Activated CD4-positive, alpha-beta T cell treated with anti-CD3 and anti-CD28 coated beads, Interleukin-10, Interleukin-2, amounts not matched to agents 100 ng/mL and 50 ng/mL, durations not matched to agents 16 hours and 8 hours (primary cell): ENCODE results near the gene SGK1.

ENCODE experiments used
- DNase-seq: peaks from one replicate; pipeline ENCODE4 v3.0.0-alpha.2; 2020

SGK1 gene

DNA sequence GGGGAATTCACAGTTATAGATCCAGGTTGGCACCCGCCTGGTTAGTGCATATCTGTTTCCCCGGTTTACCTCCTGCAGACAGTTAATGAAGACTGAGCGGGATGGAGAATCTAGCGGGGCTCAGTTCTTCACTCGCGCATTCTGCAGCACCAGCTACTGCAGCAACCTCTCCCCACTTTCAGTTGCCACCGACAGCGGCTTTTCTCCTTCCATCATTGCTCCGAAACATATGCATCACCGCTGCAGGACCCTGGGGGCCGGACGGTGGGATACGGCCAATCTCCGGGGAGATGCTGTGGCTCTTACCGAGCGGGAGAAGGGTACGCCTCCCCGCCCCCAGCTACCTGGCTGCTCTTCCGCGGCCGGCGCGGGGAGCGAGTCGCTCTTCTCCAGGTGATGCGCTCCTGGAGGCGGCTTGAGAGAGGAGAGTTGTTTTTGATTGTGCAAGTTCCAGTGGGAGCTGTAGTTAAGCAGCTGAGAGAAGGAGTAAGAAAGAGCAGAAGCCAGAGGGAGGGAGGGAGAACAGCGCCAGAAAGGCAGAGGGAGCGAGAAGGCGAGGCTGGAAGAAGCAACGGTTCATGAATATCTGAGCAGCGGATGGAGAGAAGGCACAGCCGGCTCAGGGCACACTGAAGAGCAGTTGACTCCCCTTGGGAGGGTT, at the start of gene SGK1:
TSS of gene SGK1 (minus strand) at position 642 of the 661 bp plus-strand sequence. CDS start 652 bp downstream, outside the sequence.
- DNase-seq: peak; percentile 16

DNA sequence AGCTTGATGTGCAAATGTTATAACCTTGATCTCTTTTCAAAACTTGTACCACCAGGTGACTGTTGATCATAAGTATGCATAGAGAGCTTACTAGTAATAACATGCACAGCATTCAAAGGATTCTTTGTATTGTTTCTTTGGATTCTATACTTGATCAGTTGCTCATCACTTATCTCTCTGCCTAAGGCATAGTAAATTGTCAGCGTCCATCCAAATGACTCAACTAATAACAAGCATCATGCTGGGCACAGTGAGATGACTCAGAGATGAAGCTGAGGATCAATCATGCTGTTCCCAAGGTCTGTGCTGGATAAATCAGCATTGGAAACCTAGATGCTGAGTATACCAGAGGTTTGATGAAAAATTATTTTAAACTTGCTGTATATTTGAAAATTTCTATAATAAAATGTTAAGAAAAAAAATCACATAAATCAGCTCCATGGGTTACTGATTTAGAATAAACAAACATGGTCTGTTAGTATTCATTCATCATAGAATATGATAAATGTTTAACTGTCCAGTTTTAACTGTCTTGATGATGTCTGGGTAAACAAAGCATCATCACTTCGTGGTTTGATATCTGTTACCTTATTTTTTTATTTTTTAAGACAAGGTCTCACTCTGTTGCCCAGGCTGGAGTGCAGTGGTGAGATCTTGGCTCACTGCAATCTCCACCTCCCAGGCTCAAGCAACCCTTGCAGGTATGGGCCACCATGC, 45.6 kb upstream of the SGK1 start:
- DNase-seq: peak; percentile 30

DNA sequence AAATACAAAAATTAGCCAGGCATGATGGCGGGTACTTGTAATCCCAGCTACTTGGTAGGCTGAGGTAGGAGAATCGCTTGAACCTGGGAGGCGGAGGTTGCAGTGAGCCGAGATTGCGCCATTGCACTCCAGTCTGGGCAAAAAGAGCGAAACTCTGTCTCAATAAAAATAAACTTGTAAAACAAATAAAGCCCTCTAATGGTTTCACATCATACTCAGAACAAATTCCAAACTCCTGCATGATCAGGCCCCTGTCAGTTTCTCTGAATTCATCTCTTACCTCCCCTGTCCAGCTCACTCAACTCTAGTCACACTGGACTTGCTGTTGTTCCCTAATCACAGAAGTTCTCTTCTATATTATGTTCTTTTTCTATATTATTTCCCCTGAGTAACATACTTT, 43.1 kb upstream of the SGK1 start:
- DNase-seq: no peak

DNA sequence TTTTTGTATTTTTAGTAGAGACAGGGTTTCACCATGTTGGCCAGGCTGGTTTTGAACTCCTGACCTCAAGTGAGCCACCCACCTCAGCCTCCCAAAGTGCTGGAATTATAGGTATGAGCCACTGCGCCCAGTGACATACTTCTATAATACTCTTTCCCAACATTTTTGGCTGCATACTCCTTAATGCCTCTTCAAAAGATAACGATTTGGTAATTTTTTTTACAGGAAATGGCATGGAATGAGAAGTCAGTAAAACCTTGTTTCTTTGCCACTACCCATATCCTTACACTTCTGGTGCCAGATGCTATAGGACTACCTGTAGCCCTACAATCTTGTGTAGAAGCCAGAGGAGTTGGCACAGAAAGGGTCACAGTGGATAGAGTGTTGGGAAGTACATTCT, 41.4 kb upstream of the SGK1 start:
- DNase-seq: no peak

DNA sequence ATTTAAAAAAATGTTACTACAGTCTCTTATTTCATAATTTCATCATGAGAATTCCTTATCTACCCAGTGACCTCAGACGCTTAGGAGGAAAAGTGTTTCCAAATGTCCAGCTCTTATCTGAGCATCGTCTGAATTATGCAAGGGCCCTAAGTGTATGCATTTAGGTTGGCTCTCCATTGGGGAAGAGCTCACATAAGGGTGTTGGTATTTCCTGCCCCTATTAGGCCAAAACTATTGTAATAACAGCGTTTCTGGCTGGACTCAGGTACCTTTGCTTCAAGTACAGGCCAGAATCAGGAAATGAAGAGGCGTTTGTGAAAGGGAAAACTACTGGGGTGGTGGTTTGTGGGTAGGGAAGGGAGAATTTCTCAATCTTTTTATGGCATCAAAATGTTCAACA, 40.4 kb upstream of the SGK1 start:
- no peak for DNase-seq

DNA sequence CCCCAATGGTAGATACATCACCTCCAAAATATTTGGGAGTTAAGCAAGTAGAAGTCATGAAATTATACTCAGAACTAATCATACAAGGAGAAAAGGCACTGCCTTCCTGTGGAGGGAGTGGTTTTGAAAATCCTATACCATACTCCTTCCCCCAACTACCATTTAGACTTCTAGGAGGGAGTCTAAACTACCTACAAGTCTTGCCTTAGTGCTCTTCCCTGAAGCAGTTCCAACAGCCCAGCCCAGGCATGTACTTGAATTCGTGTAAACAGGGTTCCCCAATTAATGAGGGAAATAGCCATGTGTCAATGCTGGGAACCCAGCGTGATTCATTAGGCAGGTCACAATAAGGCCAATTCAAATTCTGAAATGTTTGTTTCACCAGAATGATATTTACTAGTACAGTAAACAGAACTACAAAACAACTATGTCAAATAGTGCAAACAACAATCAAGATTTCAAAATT, 39.1 kb upstream of the SGK1 start:
- no peak for DNase-seq

DNA sequence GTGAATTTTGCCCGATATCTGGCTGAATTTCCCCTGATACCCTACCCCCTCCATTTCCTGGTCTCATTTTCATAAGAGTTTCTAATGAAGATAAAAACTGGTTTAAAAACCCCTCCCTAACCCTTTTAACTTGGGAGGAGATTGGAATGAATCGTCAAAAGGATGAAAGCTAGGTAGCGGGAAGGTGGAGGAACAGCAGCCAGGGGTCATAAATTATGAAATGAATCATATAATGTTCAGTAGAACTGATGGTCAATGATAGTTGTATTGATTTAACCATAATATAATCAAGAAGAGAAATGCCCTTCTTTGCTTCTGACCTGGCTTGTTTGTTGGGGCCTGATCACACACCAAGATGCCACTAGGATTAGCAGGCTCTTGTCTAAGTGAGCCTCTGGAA, 38.5 kb upstream of the SGK1 start:
- no peak for DNase-seq

DNA sequence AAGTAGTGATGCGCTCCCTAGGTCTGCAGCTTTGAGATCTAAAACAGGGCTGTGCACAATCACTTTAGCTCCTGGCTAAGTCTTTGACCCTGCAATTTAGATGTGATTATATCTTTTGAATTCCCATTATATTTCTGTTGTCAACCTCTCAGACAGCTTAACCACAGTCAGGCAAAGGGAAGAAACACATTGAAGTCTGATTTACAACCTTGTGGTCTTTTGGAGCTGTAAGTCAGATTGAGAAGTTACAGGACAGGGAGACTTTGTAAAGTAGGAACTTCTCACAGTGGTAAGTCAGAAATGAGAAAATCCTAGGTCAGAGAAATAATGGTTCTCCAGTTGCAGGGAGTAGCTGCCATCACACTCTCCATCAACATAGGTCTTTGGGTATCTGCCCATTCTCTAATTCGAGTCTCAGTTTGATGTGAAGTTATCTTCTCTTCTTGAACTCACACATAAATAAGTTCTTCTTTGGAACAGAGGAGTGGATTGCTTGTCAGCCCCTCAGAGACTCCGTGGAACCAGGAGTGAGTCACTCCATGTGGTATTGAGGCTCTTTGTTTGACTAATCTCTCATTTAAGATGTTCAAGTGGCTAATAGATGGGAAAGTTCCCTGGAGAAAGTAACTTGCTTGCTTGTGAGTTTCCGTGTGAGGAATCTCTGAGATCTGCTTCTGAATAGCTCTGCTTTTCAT, 35.0 kb upstream of the SGK1 start:
- peak; percentile 65 for DNase-seq

DNA sequence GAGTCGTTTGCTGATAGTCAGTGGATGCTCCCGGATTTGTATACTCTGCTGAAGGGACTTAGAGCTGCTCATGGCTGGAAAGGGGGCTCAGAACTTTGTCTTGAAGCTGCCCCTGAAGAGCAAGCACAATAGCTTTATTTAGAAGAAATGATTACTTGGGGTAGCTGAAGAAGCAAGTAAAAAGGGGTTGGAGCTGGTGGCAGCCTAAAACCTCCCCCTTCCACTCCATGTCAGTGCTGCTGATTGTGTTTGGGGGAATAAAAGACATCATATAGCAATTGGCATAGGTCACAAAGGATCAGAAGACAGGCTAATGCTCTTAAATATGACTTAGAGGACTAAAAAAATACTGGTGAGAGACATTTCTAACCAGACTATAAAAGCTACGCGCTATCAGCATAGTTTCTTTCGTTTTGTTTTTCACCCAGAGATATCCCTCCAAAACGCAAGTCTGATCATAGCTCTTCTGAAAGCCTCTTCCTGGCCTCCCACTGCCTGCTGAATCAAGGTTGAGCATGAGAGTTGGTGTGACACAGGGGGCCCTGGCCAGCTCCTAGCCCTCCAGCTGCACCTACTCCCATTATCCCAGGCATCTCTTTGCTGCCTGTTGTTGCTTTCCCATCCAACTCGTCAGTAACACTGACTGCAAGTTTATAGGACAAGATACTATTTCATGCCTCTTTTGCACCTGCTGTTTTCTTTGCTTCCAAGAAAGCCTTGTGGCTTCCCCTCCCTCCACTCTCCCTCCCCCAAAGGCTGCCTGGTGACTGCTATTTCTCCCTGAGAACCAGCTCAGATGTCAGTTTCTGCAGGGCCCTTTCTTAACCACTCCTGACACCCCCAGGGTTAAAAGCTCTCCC, 33.9 kb upstream of the SGK1 start:
- peak; percentile 28 for DNase-seq

DNA sequence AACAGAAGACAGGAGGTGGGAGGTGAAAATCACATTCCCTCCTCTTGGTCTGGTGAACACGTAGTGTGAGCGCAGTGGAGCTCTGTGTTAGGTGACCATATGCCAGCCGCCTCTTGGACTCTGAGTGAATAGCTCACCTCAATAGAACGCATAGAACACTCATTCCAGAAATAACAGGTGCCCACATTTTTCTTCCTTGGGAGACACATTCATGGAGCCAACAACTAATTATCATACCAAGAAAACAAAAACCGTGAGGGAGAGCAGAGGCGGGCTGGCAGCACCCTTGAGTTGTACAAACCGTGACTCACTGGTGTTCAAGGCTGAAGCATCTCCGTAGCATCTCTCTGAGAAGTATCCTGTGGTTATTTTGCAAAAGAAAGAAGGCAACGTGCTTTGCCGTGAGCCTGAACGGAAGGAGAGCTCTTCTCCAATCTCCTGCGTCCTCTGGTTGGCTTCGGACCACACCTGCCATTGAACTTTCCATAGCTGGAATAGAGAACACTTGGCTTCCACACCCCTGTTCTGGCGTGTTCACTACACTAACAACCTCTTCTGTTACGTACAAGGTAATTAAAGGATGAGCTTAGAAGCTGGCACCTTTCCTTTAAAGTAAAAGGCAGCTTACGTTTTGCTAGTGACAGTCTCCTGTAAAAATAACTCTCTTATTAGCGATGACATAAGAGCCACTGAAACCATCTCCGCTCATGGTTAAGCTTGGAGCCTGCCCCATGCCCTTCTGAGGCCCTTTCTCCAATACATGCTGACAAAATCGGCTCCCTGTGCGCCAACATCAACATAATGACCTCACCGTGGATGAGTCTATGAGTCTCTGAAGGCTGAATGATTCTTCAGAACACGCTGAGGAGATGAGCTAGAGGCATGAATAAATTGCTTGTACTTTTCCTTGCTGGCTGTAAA, 30.2 kb upstream of the SGK1 start:
- no peak for DNase-seq

DNA sequence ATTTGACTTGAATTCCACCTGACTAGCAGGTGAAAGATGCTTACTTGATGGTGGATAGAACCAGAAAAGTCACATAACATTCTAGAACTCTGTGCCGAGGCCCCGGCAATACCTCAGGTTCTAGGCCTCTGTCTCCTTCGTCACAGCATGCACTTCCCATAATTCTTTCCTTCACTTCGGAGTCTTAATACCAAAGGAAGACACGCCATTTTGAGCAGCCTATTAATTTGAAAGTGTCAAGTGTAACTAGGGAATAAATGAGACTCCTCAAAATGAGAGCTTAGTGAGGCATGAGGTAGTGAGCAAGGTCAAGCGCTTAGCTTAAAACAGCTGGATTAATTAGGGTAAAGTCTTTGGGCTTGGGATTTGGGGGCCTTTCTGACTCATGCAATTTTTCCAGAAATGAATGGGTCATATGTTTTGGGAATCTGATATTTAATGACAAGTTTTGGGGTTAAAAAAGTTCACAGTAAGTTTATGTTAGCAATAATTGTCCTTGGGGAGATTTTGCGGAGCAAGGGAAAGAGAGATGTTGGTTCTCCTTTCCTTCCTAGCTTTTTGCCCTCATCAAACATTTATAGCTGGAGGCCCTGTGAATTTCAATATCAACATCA, 29.1 kb upstream of the SGK1 start:
- DNase-seq: no peak

DNA sequence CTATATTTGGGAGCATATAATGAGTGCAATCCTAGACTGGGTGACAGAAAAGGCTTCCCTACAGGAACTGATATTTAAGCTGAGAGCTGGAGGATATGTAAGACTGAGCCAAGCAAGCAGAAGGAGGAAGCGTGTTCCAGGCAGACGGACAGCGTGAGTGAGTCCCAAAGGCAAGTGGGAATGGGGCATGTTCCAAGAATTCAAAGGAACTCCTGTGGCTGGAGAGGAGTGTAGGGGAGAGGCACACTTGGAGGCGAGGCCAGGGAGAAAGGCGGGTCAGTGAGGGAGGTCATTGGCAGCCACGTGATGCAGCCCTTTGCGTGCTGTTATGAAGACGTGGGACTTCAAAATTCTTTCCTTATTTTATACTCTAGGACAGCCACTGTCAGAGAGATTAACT, 27.9 kb upstream of the SGK1 start:
- DNase-seq: no peak

DNA sequence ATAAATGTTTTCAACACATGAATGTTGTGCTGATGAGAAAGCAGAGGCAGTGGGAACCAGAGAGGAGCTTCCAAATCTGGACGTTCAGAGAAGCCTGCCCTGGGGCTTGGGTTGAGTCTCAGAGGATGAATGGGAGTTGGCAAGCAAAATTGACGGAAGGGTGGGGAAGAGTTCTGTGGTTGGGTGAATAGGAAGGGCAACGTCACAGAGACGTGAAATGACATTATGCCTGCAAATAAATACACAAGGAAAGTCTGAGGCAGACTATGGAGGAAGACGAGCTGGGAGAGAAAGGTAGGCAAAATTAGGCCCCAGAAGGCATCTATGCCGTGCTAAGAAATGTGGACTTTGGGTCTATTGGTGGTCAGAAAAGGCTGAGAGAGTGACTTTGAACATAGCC, 25.2 kb upstream of the SGK1 start:
- no peak for DNase-seq

DNA sequence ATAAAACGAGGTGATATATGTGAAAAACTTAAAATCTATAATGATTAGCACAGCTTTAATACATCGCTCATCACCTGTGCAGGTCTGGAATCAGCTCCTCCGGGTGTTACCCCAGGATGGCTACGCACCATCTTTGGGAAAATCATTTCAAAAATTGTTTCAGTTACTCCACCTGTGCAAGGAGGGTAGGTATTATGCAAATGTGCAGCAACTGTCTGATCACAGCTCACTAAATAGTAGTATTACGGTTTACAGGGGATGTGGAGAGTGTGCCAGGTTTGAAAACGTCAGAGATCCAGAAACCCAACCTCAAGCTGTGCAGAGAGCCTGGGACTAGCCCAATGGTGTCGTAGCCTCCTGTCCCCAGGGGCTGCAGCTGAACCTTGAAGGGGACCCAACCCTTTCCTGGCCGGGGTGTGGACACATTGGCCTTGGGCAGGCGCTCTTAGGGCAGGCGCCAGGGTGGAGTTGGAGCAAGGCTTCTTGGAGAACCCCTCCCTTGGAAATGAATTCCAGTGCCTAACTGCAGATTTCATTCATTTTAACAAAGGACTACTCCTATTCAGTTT, 24.2 kb upstream of the SGK1 start:
- no peak for DNase-seq

DNA sequence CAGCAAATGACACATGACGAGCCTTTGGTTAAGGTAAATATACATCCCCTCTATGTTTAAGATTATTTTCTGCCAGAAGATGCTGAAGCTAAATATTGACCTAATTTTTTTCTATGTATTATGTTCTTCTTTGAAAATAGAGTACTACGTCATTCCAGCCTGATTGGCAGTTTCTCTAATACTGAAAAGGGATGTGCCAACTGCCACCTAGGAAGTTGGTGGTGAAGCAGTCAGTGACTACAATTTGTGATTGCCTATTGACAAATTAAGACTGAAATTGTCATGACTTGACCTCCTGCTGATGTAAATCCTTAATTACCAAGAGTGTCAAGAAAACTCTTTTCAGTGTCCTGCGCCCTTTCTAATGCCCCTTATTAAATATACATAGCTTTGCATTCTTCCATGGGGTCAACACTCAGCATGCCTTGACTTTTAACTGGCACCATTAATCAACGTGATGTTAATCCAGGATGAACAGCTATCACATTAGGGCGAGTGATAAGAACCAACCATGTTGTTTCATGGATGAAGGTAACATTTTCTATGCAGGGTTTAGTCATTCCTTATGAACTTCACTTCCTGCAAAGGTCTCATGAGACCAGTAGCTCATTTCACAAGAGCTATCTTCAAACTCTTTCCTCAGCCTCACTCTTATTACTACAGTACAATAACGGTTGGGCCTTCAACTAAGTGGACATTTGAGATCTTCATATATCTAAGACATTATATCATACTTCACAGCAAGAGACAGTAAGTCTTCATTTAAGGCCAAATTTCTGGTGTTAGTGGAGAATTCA, 22.5 kb upstream of the SGK1 start:
- DNase-seq: no peak

DNA sequence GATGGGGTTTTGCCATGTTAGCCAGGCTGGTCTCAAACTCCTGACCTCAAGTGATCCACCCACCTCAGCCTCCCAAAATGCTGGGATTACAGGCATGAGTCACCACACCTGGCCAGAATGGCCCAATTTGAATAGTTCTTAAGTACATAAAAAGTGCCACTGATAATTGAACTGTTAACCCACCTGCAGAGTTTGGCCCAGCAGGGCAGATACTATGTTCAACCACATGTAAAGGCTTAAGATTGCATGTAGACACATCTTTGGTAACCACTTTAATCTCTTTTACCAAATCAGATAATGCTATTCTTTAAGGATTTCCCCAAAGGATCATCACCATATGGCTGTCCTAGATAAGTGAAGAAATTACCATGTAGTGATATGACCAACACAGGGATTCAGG, 21.3 kb upstream of the SGK1 start:
- DNase-seq: no peak

DNA sequence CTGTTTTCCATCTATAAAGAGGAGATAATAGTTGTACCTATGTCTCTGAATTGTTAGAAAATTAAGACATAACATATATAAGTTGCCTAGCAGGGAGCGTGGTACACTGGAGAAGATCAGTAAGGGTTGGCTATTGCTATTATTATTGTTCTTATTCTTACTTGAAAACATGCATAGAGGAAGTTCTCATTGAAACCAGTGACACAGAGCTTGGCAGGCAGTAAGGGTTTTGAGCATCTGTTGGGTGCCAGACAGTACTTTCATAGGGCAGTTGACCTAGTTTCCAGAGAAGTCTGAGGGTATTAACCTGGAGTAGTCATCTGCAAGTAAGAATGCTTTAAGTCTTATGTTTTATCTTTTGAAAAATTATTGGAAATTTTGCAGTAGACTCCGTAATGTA, 13.3 kb upstream of the SGK1 start:
- no peak for DNase-seq

DNA sequence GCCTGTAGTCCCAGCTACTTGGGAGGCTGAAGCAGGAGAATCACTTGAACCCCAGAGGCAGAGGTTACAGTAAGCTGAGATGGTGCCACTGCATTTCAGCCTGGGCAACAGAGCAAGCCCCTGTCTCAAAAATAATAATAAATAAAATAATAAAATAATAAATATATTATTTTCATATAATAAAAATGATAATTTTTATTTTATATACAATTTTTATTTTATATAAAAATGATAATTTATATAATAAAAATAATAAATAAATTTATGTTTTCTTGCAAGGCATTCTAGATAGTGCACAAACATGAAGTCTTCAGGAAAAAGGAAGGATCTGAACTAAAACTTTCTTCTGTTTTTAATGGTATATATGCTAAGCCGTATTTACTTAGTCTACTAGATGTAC, 12.6 kb upstream of the SGK1 start:
- no peak for DNase-seq

DNA sequence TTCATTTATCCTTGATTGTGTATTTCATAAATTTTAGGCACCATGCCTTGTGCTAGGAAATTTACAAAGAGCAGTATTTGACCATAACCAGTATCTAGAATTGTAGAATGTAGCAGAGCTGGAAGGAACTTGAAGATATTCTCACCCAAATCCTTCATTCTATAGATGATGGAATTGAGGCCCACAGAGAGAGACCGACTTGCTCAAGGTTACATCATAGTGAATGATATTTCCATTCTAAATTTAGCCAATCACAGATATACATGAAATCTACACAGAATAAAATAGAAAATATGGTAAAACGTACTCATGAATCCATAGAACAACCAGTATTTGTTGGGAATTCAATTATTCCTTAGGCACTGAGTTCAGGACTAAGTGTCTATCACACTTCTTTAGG, 10.9 kb upstream of the SGK1 start:
- no peak for DNase-seq

DNA sequence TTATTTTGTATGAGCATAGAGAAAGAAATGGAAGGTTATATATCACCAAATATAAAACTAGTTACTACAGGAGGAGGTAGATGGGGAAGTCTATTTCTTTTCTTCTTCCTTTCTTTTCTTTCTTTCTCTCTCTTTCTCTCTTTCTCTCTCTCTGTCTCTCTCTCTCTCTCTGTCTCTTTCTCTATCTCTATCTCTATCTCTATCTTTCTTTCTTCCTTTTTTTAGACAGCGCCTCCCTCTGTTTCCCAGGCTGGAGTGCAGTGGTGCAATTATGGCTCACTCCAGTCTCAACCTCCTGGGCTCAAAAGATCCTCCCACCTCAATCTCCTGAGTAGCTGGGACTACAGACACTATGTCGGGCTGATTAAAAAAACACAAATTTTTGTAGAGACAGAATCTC, 10.2 kb upstream of the SGK1 start:
- DNase-seq: no peak
